CD14-positive monocyte (primary cell): Measurements from ENCODE around the gene MSL1. TPM values are rescaled to one million over a fixed set of nuclear protein-coding genes. Genes with fewer than 3 reads are reported as not detected.

Experiments
- DNase-seq, 3 donors: peaks; one replicate each; pipeline ENCODE4 v3.0.0-alpha.2; 2011 to 2022
- H2AFZ ChIP-seq: 2 replicates; pipeline ENCODE4 v1.6.0; 2012; ENCODE audit warnings: mild to moderate bottlenecking, low read depth, low read length, inconsistent platforms; ENCODE audit not compliant: insufficient read depth, poor library complexity, severe bottlenecking
- H3K27ac ChIP-seq, 2 donors: 1 replicate in 1 of 2; 2 replicates in 1 of 2; pipeline ENCODE4 v1.5.1; 2012 to 2013; ENCODE audit warnings: low read length in 2 of 2, control low read depth in 1 of 2, inconsistent platforms in 1 of 2, low read depth in 1 of 2, mild to moderate bottlenecking in 1 of 2
- H3K27me3 ChIP-seq, 2 donors: one replicate each; pipeline versions ENCODE4 v1.6.0 to v1.6.1; 2011 to 2013; ENCODE audit warnings: low read length in 2 of 2; ENCODE audit not compliant: control insufficient read depth in 2 of 2, insufficient read depth in 2 of 2
- H3K36me3 ChIP-seq, 2 donors: replicated peaks in 1 of 2; 1 replicate in 1 of 2; 2 replicates in 1 of 2; pipeline versions ENCODE4 v1.5.1 to v1.6.1; 2012 to 2013; ENCODE audit warnings: low read length in 2 of 2, control low read depth in 1 of 2, inconsistent platforms in 1 of 2, mild to moderate bottlenecking in 1 of 2; ENCODE audit not compliant: insufficient read depth in 2 of 2, control insufficient read depth in 1 of 2
- H3K4me1 ChIP-seq, 2 donors: 1 replicate in 1 of 2; 2 replicates in 1 of 2; pipeline versions ENCODE4 v1.5.1 to v1.6.1; 2012 to 2013; ENCODE audit warnings: low read length in 2 of 2, control low read depth in 1 of 2, inconsistent platforms in 1 of 2, mild to moderate bottlenecking in 1 of 2, moderate library complexity in 1 of 2; ENCODE audit not compliant: insufficient read depth in 2 of 2, control insufficient read depth in 1 of 2
- H3K4me2 ChIP-seq: replicated peaks from 2 replicates; pipeline ENCODE3; 2012; ENCODE audit warnings: low read length, moderate library complexity, mild to moderate bottlenecking; ENCODE audit not compliant: poor library complexity, severe bottlenecking; ENCODE audit errors: extremely low read depth
- H3K4me3 ChIP-seq, 3 experiments: fragments of 200-600 bp in 1 of 3; sonication (generic) in 1 of 3; replicated peaks in 1 of 3; 1 replicate in 2 of 3; 2 replicates in 1 of 3; pipeline ENCODE4 v1.5.1; 2011 to 2013; ENCODE audit warnings: low read length in 3 of 3, mild to moderate bottlenecking in 3 of 3, control low read depth in 2 of 3, low read depth in 2 of 3, inconsistent platforms in 1 of 3, moderate library complexity in 1 of 3
- H3K79me2 ChIP-seq: 2 replicates; pipeline ENCODE4 v1.6.0; 2012; ENCODE audit warnings: mild to moderate bottlenecking, control low read depth, inconsistent platforms, low read length, moderate library complexity; ENCODE audit not compliant: insufficient read depth
- H3K9ac ChIP-seq: 2 replicates; pipeline ENCODE4 v1.6.0; 2017; ENCODE audit warnings: low read length, mild to moderate bottlenecking; ENCODE audit not compliant: insufficient read depth, poor library complexity, severe bottlenecking
- H3K9me3 ChIP-seq, 2 donors: replicated peaks in 1 of 2; 1 replicate in 1 of 2; 2 replicates in 1 of 2; pipeline versions ENCODE4 v1.5.1 to v1.6.1; 2012 to 2013; ENCODE audit warnings: low read length in 2 of 2, control low read depth in 1 of 2; ENCODE audit not compliant: control insufficient read depth in 1 of 2, insufficient read depth in 1 of 2
- H4K20me1 ChIP-seq: 2 replicates; pipeline ENCODE4 v1.6.0; 2012; ENCODE audit warnings: mild to moderate bottlenecking, low read length, control low read depth, moderate library complexity; ENCODE audit not compliant: insufficient read depth
- H3K27ac Mint-ChIP-seq, 7 donors: one replicate each; pipeline ENCODE4 v1.8.0; 2020; ENCODE audit warnings: mild to moderate bottlenecking in 7 of 7, mixed read lengths in 7 of 7, moderate library complexity in 6 of 7, inconsistent platforms in 2 of 7
- H3K27me3 Mint-ChIP-seq, 3 donors: one replicate each; pipeline ENCODE4 v1.8.0; 2021 to 2022; ENCODE audit warnings: low read depth in 3 of 3, mild to moderate bottlenecking in 3 of 3, mixed read lengths in 3 of 3, moderate library complexity in 3 of 3, inconsistent platforms in 1 of 3
- H3K36me3 Mint-ChIP-seq, 2 donors: one replicate each; pipeline ENCODE4 v1.8.0; 2020; ENCODE audit warnings: mixed read lengths in 2 of 2, inconsistent platforms in 1 of 2, mild to moderate bottlenecking in 1 of 2
- H3K4me1 Mint-ChIP-seq: one replicate; pipeline ENCODE4 v1.8.0; 2020; ENCODE audit warnings: mild to moderate bottlenecking, mixed read lengths
- H3K4me3 Mint-ChIP-seq, 2 donors: one replicate each; pipeline ENCODE4 v1.8.0; 2020; ENCODE audit warnings: mild to moderate bottlenecking in 2 of 2, mixed read lengths in 2 of 2, moderate library complexity in 1 of 2
- H3K9me3 Mint-ChIP-seq, 7 donors: one replicate each; pipeline ENCODE4 v1.8.0; 2020 to 2022; ENCODE audit warnings: mixed read lengths in 7 of 7, mild to moderate bottlenecking in 6 of 7, moderate library complexity in 6 of 7, inconsistent platforms in 2 of 7
- CTCF ChIP-seq: fragments of 200-600 bp; IDR thresholded peaks from one replicate; pipeline ENCODE4 v1.8.0; 2022; ENCODE audit warnings: antibody characterized with exemption, mild to moderate bottlenecking
- WGBS: methylation state at CpG from one replicate; pipeline ENCODE4 v1.1.5; 2013; ENCODE audit warnings: missing lambda C conversion rate; ENCODE audit not compliant: insufficient coverage; 5-methylcytosine and 5-hydroxymethylcytosine counted together
- intact Hi-C, 2 donors: fragments of 100-400 bp; cut with micrococcal nuclease; formaldehyde crosslinking; loops; one replicate each; pipeline versions ENCODE4 v1.15.0 to v1.15.1; 2023
- polyA plus RNA-seq, 3 donors: library from polyadenylated mRNA; depleted of rRNA in 1 of 3; unstranded in 2 of 3; stranded (reverse) in 1 of 3; fragments of 300-500 nt in 2 of 3; fragments of >200 nt in 1 of 3; fragmentation: Illumina TruSeq in 2 of 3; gene quantifications; 1 replicate in 2 of 3; 2 replicates in 1 of 3; pipeline ENCODE4 v1.2.3, GENCODE V29; 2012 to 2021

The MSL1 gene
- polyA plus RNA-seq, 3 donors = 10.0 to 89.2 (median 11.4) TPM

- H4K20me1 ChIP-seq = peaks cover 8% of the 10 kb centered on the region
- intact Hi-C loops = no loop called here
- H3K27ac ChIP-seq = peak overlapping the region; percentile 78 to 98
- no peaks in the 10 kb centered on the region for H3K36me3 ChIP-seq
- peak; percentile 94 to 97 (median 96) for DNase-seq
- H3K27me3 ChIP-seq = no peaks in the 10 kb centered on the region
- peak overlapping the region; percentile 3 to 78 (median 35) for H3K4me3 ChIP-seq
- peak overlapping the region; percentile 85 for H3K4me2 ChIP-seq
- Mint-ChIP-seq H3K9me3 (peaks cover 0 to 5% (median 0%) of the 10 kb centered on the region in 7 donors), H3K27ac (peak overlapping the region; percentile 96 to 99 (median 98)), H3K4me3 (peak overlapping the region; percentile 87 to 95), H3K27me3 (peaks cover 0 to 8% (median 0%) of the 10 kb centered on the region in 3 donors), H3K36me3 (peaks cover 10 to 14% of the 10 kb centered on the region in 2 donors), H3K4me1 (peaks cover 78% of the 10 kb centered on the region)
- H3K79me2 ChIP-seq = no peaks in the 10 kb centered on the region
- peaks cover 63 to 64% of the 10 kb centered on the region in 2 donors for H3K4me1 ChIP-seq
- WGBS = 1% methylated on average over 20 of the region's 25 CpGs
- TF ChIP-seq CTCF = no peak
- H3K9ac ChIP-seq = peak overlapping the region; percentile 84
- H3K9me3 ChIP-seq = no peaks in the 10 kb centered on the region
- peak overlapping the region; percentile 24 for H2AFZ ChIP-seq
These were observed 21.0 kb upstream of the MSL1 start for GRCh38 chr17:40100669-40101366.

DNA sequence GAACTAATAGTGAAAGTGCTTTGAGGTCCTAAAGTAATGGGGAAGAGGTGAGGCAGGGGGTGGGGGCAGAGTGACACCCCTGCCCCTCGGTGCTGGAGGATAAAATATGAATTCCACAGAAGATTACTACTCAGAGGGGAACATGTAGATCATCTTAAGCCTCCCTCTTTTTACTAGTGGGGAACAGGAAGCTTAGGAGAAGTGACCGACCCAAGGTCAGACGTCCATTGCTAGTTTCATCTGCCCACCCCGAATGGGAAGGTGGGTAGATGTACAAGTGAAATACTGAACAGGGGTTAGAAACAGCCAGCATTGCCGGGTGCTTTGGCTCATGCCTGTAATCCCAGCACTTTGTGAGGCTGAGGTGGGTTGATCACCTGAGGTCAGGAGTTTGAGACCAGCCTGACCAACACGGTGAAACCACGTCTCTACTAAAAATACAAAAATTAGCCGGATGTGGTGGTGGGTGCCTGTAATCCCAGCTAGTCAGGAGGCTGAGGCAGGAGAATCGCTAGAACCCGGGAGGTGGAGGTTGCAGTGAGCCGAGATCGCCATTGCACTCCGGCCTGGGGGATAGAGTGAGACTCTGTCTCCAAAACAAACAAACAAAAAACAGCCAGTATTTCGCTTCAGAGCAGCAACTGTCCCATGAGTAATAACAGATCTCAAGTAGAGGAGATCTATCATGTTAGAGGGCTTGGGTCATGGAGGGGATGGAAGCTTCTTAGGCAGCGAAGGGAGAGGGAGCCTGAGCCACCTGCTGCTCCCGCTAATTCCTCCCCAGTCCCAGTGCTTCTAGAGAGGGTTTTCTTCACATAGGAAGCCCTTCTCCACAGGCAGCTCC, 20.2 kb upstream of the MSL1 start:
- peak overlapping the region in 1 of 3 experiments; percentile 78 for H3K4me3 ChIP-seq
- H3K4me2 ChIP-seq = peak overlapping the region; percentile 85
- H3K9me3 ChIP-seq = no peaks in the 10 kb centered on the region
- H2AFZ ChIP-seq = no peak overlapping the region
- intact Hi-C loops = no loop called here
- TF ChIP-seq CTCF = no peak
- no peaks in the 10 kb centered on the region for H3K27me3 ChIP-seq
- peaks cover 8% of the 10 kb centered on the region for H4K20me1 ChIP-seq
- 73% methylated on average over 3 of the region's 16 CpGs for WGBS
- H3K4me3 Mint-ChIP-seq = peak overlapping the region; percentile 87 to 95
- H3K36me3 ChIP-seq = no peaks in the 10 kb centered on the region
- peaks cover 0 to 5% (median 0%) of the 10 kb centered on the region in 7 donors for H3K9me3 Mint-ChIP-seq
- H3K4me1 Mint-ChIP-seq = peaks cover 78% of the 10 kb centered on the region
- peaks cover 0 to 7% (median 0%) of the 10 kb centered on the region in 3 donors for H3K27me3 Mint-ChIP-seq
- H3K79me2 ChIP-seq = no peaks in the 10 kb centered on the region
- H3K4me1 ChIP-seq = peaks cover 65% of the 10 kb centered on the region in 2 donors
- H3K27ac ChIP-seq = peak overlapping the region; percentile 78 to 98
- peak overlapping the region; percentile 96 to 99 (median 98) for H3K27ac Mint-ChIP-seq
- no peak for DNase-seq
- H3K36me3 Mint-ChIP-seq = peaks cover 8 to 11% of the 10 kb centered on the region in 2 donors
- H3K9ac ChIP-seq = no peak overlapping the region
